ENCODE results near the gene TUBB2B.

- TF ChIP-seq CTCF (IDR thresholded peaks at IDR 0.05; ENCODE audit: insufficient read depth, low read depth, low read length): no peak
- no peak for TF ChIP-seq EZH2 (IDR thresholded peaks at IDR 0.05; ENCODE audit: insufficient read depth, low read length)
These were observed 26.1 kb upstream of the TUBB2B start for GRCh38 chr6:3253597-3253961.
